Putamen (tissue), 1 donor: ENCODE data around the gene FAM221B.
A peak's percentile ranks its signal among the peaks of the same experiment; 100 is the strongest.

Experiments used
- DNase-seq: peaks from one replicate; pipeline ENCODE4 v3.0.0-alpha.2; 2016; ENCODE audit warnings: low spot score

The FAM221B gene

DNA sequence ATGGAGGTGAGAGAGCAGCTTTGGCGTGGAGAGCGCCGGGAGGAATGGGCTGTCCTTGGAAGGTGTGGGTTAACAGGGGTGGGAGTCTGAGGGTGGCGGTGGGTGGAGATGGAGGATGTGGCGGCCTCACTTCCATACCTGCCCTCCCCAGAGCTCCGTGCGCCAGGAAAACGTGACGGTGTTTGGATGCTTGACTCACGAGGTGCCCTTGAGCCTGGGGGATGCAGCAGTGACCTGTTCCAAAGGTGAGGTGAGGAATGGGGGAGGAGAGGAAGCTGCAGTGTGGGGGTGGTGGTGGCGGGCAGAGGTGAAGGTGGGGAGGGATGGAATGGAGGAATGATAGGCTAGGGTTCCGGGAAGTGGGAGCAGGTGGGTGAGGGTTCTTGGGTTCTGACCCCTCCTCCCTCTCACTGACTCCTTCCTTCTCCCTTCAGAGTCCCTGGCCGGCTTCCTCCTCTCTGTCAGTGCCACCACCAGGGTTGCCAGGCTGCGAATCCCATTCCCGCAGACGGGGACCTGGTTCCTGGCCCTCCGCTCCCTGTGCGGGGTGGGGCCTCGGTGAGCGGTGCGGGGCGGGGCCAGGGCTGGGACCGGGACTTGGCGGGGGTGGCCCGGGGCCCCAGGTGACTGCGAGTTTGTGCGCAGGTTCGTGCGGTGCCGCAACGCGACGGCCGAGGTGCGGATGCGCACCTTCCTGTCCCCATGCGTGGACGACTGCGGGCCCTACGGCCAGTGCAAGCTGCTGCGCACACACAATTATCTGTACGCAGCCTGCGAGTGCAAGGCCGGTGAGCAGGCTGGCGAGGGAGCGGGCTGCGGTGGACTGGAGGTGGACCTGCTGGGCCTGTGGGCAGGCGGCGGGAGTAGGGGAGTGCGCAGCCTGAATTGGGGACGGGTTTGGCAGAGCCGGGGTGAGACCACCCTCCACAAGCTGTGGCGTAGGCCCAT lies 17.6 kb upstream of the FAM221B start:
- no peak for DNase-seq

DNA sequence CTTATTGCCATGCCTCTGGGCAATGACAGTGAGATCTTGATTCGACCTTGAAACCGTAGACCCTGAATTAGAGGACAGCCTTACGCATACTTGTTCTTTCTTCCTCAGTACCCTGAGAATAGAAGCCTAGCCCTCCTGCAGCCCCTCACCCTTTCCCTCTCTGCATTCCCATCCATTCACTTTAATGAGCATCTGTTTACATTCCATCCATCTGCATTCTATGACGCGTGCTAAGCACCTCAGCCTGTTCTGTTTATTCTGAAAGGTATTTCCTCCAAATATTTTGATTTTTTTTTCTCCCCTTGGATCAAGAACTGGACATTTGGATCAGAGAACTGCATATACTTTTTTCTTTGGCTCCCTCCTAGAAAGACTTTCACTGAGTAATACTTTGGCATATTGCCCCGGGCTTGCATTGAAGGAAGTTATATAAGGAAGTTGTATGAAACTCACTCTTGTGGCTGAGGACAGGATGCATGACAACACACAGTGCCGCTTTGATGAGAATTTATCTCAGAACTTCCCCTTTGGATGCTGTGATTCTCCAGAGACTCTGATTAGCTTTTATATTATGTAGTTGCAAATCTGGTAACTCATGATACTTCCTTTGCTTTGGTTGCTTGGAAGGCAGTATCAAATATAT lies 16.2 kb upstream of the FAM221B start:
- peak; percentile 44 for DNase-seq

DNA sequence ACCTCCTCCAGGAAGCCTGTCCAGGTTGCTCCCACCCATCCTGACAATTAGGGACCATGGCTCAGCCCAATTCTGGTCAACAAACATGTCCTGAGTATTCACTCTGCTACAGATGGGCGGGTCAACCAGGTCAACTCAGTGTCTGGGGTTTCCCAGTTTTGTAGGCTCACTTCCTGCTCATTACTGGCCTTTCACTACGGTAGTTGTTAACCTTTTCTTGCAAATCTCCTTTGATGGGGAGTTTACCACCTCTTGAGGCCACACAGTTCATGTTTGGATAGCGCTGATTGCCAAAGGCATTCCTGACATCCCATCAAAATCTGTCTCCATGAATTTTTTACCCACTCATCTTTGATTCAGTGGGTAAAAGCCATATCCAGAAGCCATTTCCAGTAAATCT lies 14.3 kb upstream of the FAM221B start:
- DNase-seq, result no peak

DNA sequence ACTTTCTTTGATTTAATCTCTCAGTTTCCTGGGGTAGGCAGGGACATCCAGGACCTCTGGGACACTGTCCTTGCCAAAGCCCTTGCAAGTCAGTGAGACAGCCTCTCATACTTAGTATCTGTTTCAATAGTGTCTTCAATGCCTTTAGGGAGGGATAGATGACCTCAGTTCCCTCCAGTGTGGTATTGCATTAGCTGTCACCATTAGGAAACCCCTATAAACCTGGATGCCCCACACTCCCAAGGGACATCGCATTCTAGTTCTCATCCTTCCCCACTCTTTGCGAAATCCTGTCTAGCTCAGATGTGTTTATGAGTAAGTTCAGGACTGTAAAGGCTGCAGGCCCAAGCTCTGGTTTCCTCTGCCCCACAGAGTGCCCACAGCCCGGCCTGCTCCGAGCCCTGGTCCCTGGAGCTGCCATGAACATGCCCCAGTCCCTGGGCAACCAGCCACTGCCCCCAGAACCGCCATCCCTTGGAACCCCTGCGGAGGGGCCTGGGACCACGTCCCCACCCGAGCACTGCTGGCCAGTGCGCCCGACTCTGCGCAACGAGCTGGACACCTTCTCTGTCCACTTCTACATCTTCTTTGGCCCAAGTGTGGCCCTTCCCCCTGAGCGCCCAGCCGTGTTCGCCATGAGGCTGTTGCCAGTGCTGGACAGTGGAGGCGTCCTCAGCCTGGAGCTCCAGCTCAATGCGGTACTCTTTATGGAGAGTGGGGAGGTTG lies 13.7 kb upstream of the FAM221B start:
- DNase-seq, result no peak

DNA sequence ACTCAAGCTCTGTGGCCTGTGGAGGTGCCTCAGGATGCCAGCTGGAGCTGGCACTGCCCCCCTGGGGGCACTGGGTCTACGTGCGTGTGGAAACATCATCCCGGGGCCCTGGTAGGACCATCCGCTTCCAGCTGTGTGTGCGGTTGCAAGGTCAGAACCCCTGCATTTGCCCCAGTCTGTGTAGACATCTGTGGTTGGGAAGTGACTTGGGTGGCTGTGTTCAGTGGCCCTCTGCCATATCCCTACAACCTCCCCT lies 13.0 kb upstream of the FAM221B start:
- no peak for DNase-seq

DNA sequence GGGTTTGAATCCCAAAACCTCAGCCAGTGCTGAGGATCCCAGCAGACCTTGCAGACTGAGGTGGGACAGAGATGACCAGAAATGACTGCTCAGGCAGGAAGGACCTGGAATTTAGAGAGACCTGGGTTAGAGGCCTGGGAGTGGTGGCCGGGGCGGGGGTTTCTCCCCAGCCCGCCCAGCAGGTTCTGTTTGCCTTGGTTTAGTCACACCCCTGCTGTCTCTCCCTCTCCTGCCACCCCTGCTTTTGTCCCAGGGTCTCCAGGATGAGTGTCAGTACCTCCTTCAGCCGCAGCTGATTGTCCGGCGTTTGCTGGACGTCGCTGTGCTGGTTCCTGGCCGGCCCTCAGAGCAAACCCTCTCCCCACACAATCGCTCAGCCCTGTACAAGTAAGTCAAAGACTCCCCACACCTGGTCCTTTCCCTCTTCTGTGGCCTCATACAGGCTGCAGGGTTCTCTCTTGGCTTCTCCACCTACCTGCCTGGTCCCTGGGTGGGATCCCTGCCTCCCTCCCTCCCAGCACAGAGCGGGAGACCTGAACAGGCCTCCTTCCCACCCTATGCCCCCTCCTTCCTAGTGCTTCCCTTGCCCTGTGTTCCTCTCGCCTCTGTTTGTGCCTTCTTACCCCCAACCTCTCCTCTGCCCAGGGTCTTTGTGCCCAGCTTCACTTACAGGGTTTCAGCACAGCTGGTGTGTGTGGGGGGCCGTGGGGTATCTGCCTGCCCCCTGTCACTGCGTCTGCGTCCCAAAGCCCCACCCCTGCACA lies 12.5 kb upstream of the FAM221B start:
- DNase-seq, result no peak

DNA sequence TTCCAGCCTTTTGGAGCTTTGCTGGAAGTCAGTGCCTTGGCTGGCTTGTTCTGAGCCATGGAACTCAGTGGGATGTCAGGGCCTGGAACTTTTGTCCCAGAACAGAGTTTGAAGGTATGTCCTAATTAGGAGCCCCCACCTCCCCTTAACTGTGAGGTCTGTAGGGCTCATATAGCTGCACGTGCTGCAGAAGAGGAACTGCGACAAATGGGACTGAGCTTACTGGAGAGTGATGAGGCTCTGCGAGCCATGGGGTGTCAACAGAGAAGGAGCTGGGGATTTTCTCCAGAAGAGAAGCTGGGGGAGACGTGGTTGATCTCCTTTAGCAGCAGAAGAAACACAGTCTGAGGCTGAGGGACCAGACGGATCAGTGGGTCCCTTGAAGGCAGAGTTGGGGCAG lies 11.4 kb upstream of the FAM221B start:
- no peak for DNase-seq

DNA sequence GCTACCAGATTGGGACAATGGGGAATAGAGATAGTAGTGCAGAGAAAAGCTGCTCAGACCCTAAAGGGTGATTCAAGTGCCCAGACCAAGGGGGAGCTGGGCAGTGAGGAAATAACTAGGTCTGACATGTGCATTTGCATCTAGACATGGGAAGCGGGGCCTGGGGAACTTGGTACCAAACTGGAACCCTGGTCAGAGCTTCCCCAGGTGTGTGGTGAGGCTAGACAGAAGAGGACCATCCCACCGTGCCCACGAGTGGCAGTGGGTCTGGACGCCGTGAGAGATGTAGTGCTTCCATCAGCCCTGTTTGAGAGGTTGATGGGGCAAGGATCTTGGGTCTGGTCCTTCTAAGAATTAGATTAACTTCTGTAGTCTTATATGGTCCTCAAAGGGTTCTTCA lies 8.1 kb upstream of the FAM221B start:
- no peak for DNase-seq

DNA sequence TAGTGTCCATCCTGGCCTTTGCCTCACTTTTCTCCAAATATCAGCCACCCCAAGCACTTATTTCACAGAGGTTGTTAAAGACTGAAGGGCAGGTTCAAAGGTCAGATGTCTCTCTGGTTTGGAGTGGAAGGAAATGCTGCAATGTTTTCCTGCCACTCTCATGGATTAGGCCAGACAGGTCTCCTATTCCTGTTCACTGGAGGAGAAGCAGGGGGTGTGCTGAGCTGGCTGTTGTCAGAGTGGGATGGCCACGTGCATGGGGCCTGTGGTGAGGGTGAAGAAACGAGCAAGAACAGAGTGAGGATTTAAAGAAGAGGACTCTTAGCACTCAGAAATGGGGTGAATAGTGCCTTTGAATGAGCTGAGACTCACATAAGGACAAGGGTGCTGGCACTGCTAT lies 7.2 kb upstream of the FAM221B start:
- no peak for DNase-seq

DNA sequence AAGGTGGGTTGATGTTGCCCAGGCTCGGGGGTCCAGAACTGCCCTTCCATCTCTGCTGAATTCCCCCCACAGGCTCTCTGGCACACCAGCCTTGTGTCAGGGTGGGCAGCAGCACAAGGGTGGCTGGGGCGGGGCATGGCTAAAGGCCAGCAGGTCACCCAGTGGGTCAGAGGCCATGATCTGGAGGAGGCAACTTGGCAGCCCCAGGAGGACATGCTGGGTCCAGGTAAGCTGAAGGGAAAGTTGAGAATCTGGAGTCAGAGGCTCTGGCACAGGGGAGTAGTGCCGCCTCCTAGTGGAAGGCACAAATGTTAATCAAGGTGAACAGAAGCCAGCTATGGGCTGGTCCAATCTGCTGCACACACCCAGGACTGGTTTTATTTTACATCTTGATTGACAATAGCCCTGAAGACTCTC lies 6.7 kb upstream of the FAM221B start:
- DNase-seq, result no peak

DNA sequence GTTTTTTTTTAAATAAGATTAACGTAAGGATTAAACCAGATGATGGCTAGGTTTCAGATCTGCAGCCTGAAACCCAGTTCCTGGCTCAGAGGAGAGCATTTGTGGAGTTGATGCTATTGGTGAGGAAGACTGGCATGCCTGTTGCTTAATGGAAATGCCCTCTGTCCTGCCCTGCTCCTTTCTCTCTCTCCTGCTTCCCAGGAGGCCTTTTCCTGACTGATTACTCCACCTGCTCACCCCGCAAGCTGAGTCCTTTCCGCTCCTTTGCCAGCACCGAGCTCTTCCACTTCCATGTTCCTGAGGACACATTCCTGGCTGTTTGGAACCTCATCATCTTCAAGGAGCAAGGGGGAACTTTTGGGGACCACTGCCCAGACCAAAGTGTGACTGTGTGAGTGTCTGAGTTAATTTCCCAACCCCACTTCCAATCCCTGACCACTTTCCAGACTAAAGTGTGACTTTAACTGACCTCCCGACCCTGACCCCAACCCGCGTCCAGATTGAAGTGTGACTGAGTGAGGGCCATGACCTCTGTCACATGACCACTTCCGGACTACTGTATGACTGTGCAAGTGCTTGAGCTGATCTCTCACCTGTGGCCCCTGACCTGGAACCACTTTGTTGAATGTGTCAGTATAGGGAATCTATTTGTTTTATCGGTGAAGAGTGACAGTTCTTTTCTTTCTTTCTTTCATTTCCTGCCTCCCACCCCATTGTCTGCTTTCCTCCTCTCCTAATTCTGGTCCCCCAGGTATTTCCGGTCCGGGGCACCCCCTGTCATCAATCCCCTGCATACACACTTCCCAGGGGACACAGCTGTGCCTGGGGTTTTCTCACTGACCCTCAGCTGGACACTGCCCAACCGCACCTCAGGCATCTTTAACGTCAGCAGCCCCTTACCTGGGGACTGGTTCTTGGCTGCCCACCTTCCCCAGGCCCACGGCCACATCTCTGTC lies 6.0 kb upstream of the FAM221B start:
- DNase-seq, result no peak

DNA sequence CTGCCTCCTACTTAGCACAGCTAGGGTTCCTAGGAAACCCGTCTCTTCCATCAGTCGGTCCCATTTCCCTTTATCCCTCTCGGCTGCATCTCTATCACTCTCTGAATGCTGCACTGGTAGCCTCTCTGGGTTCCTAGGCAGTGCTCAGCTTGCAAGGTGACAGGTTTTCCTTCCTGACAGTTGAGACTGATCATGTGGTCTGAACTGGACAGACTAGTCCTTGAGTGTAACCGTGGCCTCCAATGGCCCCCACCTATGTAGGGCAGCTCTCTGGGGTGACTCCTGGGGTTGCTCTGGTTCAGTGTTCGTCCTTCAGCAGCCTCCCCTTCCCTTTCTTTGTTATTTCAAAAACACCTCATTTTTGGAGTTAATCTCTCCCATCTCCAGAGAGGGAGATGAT lies 4.3 kb upstream of the FAM221B start:
- no peak for DNase-seq

DNA sequence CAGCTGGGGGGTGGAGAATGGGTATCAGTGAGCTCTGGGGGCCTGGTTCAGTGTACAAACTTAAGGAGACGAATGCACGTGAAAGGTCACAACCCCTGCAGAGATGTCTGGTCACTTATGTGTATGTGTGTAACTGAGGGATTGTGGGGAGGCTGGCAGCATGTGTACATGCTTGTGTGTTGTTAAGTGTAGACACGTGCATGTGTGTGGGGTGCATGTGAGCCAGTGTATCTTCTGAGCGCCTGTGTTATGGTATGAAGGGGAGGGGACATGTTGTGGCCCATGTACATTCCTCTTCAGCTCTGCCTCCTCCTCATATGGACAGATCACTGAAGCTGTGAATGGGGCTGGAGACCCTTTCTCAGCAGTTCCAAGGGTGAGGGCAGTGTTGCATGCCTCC lies 2.5 kb upstream of the FAM221B start:
- DNase-seq, result no peak

DNA sequence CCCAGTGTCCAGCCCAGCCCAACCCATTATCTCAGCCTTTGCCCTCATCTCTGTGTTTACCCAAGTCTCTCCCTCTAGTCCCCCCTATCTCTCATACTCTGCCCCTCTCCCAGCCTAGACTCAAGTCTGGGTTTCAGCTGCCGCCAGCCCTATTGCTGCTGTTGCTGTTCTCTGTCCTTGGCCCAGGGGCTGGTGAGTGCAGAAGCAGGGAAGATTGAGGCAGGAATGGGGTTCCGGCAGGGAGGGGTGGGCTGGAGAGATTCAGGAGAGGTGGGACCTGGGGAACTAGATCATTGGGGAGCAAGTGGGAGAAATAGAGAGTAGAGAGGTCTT lies 1.2 kb upstream of the FAM221B start:
- no peak for DNase-seq

DNA sequence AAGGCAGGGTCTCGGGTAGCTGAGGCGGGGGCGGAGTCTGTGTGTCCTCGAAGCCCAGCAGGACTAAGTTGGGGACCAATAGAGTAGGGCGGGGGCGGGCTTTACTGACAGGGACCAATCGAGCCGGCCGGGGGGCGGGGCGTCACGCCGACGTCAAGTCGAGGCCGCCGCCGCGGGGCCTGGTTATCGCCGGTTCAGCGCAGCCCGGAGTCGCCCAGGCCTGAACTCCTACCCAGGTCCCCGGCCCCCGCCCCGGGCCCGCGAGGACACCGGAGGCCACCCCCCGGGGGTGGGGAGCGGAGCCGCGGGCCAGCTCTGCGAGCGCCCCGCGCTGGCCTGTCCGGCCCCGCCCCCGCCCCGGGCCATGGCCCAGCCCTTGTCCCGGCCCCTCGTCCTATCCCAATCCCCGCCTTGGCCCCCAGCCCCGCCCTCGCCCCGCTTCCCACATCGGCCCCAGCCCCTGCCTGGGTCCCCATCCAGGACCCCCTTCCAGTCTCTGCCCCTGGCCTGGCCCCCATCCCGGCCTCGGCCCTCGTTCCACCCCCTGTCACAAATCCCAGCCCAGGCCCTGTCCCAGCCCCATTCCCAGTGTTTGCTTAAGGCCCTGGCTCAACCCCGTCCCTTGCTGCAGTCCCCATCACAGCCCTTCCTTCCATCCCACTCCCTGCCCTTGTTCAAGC lies 692 bp upstream of the FAM221B start, which contains the start of gene TMEM8B:
TSS of gene TMEM8B (plus strand) at position 145 of the 680 bp plus-strand sequence. CDS start at position 365, 220 bp downstream.
- peak; percentile 93 for DNase-seq

DNA sequence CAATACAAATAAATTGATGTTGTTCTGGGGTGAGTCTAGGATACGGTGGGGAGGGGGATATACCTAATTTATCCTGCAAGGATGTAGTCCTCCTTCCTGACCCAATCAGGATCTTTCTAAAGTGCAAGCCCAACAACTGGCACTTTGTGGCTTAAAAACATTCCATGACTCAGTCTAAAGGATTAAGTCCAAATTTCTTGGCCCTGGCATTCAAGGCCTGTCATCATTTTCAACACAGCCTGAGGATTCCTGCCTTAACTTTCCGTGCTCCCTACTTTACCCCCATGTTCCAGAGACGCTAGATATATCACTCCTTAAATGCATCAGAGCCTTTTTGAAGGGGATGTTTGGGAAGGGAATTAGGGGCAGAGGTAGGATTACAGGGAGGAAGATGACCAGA lies 1.0 kb downstream of the FAM221B start:
- DNase-seq, result no peak

DNA sequence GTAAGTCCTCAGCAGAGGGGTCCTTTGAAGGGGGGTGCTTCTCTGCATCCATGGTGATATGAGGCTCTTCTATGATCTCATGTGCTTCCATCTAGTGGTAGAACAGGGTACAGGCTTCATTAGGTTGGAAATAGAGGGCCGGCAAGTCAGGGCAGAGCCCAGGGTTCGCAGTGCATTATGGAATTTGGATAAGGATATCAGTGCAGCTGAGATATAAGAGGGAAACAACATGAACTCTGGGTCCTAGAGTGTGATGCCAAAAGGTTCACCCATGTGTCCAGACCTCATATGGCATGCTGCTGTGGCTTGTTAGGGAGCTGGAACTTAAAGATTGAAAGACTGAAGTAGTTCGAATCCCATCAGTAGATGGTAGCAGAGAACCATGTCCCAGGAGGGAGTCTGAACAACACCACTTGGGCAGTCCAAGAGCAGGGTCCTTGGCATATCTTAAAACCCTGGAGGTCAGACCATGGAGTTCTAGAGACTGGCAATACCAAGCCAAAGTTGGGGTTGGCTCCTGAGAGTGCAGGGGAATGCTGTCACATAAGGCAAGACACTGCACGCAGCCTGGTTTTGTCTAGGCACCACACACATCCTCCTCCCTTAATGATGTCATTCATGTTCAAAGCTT lies 2.3 kb downstream of the FAM221B start:
- no peak for DNase-seq

DNA sequence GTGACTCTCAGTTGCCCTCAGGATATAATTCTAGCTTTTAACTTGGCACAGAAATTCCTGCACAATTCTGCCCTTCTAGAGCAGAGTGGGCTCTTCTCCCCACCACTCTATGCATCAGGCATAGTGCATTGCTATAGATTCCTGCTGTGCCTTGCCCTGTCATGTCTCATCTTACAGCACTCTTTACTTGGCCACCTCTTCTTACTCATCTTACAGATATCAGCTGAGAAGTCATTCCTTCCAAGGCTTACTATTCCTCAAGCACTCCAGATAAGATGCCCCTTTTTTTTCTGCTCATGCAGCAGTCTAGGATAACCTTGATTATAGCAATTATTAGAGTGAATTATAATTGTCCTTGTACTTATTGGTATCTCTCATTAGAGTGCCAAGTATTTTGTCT lies 5.6 kb downstream of the FAM221B start:
- DNase-seq, result no peak

DNA sequence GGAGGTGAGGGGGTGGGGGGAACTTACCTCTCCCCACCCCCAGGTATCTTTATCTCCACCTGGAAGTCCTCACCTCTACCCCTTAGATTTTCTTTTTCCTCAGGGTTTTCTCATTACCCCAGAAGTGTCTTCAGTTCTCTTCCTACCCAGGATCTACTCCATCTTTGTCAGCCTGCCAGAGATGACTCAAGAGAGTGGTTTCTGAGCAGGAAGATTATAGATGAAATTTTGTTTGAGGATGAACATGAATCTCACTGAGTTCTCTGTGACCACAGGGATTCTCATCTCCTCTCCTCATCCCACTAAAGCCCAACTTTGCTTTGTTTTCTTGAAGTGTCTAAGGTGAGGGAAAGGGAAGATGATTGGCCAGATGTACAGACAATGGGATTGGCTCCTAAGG lies 8.5 kb downstream of the FAM221B start:
- no peak for DNase-seq

DNA sequence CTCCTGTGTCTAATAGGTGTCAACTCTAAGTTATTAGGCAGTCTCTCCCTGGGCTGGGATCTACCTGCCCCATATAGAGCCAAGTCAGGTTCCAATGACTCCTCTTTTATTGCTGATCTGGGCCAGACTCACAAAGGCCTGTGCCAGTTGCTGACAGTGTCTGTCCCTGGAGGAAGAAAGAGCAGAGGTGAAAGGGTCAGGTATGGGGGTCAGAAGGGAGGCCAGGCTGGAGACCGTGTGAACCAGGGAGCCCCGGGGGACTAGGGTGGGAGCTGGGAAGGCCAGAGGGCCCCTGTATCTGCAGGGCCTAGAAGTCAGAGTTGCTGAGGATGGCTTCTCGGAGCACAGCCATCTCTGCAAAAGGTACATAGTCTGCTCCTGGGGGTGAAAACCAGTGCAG lies 10.2 kb downstream of the FAM221B start:
- DNase-seq, result no peak
